ENCODE data around the gene GCGR. TPM values are rescaled to one million over a fixed set of nuclear protein-coding genes. Genes with fewer than 3 reads are reported as not detected.

The GCGR gene
- polyA plus RNA-seq, 1 of the 3 experiments (the other 2 are of a cell fraction): not detected

DNA sequence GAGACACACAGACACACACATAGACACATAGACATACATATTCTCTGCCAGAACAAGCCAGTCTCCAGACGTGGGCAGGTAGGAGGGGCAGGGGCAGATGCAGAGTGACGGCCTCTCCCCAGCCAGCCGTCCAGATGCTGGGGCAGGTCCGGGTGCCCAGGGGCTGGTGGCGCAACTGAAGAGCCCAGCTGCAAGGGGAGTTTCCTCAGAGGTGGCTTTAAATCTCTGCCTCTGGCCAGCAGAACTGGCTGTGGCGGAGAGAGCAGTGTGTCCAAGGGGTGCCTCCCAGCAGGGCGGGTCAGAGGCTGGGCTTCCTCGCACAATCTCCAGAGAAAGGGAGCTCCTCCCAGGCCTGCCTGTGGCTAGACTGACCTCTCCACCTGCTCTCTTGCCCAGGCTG, 9.4 kb upstream of the GCGR start:
- Histone ChIP-seq H3K9me3 (no peaks in the 10 kb centered on the region), H3K27ac (ENCODE audit: low read depth in 2 of 2, low read length in 1 of 2) (no peak overlapping the region), H3K4me3 (ENCODE audit: low read depth in 2 of 2, low read length in 1 of 2) (no peak overlapping the region), H2AFZ (ENCODE audit: low read depth) (no peak overlapping the region), H3K4me2 (no peak overlapping the region), H3K9ac (no peak overlapping the region), H3K79me2 (ENCODE audit: insufficient read depth) (no peaks in the 10 kb centered on the region), H3K27me3 (ENCODE audit: insufficient read depth) (peaks cover 5% of the 10 kb centered on the region), H3F3A (replicated peaks; ENCODE audit: insufficient read depth) (peaks cover 3% of the 10 kb centered on the region), H3K4me1 (ENCODE audit: control insufficient read depth in 1 of 2, insufficient read depth in 2 of 2, low read depth in 1 of 2, low read length in 1 of 2) (no peaks in the 10 kb centered on the region; a peak in 1 of 4 replicates), H4K20me1 (ENCODE audit: insufficient read depth) (no peaks in the 10 kb centered on the region), H3K9me2 (no peaks in the 10 kb centered on the region), H3K36me3 (replicated peaks in 1 of 2; ENCODE audit: control insufficient read depth in 1 of 2, insufficient read depth in 2 of 2, low read length in 1 of 2) (no peaks in the 10 kb centered on the region)
- CTCF ChIA-PET: interaction anchor here (1.0 to 2.1 kb wide), 4 partner anchors 12 to 233 kb away, joined by 3 to 10 read pairs (median 6); no protein-coding TSS in a partner anchor
- TF ChIP-seq TEAD4 (IDR thresholded peaks at IDR 0.05; ENCODE audit: borderline replicate concordance, insufficient read depth): no peak
- TF ChIP-seq YY1 (IDR thresholded peaks at IDR 0.05; ENCODE audit: low read depth): no peak
- no peak for TF ChIP-seq RAD21 (IDR thresholded peaks at IDR 0.05; ENCODE audit: low read length)
- TF ChIP-seq CHD2 (IDR thresholded peaks at IDR 0.05; ENCODE audit: low read length, partially characterized antibody): no peak
- POLR2A ChIA-PET: interaction anchor here (0.6 to 1.2 kb wide), 2 partner anchors 13 to 92 kb away, joined by 3 read pairs; no protein-coding TSS in a partner anchor
- WGBS (ENCODE audit: low lambda C conversion rate): 41% methylated on average over 8 of the region's 8 CpGs
- no peak for DNase-seq

DNA sequence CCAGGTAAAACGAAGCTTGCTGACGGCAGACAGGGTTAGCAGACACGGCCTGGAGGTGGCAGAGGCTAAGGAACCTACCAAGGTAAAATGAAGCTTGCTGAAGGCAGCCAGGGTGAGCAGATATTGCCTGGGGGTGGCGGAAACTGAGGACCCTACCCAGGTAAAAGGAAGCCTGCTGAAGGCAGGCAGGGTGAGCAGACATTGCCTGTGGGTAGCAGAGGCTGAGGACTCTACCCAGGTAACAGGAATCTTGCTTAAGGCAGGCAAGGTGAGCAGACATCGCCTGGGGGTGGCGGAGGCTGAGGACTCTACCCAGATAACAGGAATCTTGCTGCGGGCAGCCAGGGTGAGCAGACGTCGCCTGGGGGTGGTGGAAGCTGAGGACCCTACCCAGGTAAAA, 2.6 kb upstream of the GCGR start:
- H3K4me3 ChIP-seq (ENCODE audit: low read depth in 2 of 2, low read length in 1 of 2): no peak overlapping the region
- no peaks in the 10 kb centered on the region for H3K36me3 ChIP-seq (replicated peaks in 1 of 2; ENCODE audit: control insufficient read depth in 1 of 2, insufficient read depth in 2 of 2, low read length in 1 of 2)
- no peak overlapping the region for H2AFZ ChIP-seq (ENCODE audit: low read depth)
- H3K9ac ChIP-seq: no peak overlapping the region
- CTCF ChIA-PET: interaction anchor here (0.9 kb wide), 1 partner anchor 67 kb away, joined by 5 read pairs; no protein-coding TSS in a partner anchor
- 0 out of 2 replicates have a peak, but pooled peaks cover 3% of the 10 kb centered on the region for H3K9me3 ChIP-seq
- no peak for DNase-seq
- H3K79me2 ChIP-seq (ENCODE audit: insufficient read depth): no peaks in the 10 kb centered on the region
- no peak overlapping the region for H3K27ac ChIP-seq (ENCODE audit: low read depth in 2 of 2, low read length in 1 of 2)
- no peaks in the 10 kb centered on the region for H4K20me1 ChIP-seq (ENCODE audit: insufficient read depth)
- no peak overlapping the region for H3K4me2 ChIP-seq
- 57% methylated on average over 9 of the region's 9 CpGs for WGBS (ENCODE audit: low lambda C conversion rate)
- H3K4me1 ChIP-seq (ENCODE audit: control insufficient read depth in 1 of 2, insufficient read depth in 2 of 2, low read depth in 1 of 2, low read length in 1 of 2): peaks cover 0 to under 1% of the 10 kb centered on the region in 2 experiments; a peak in 1 of 4 replicates
- H3K27me3 ChIP-seq (ENCODE audit: insufficient read depth): peaks cover 71% of the 10 kb centered on the region
- POLR2A ChIA-PET: no interaction called here
- H3F3A ChIP-seq (replicated peaks; ENCODE audit: insufficient read depth): no peaks in the 10 kb centered on the region
- H3K9me2 ChIP-seq: no peaks in the 10 kb centered on the region
- TF ChIP-seq POLR2AphosphoS5 (IDR thresholded peaks at IDR 0.05; ENCODE audit: low read depth, low read length): no peak
- TF ChIP-seq, protein P1, sequence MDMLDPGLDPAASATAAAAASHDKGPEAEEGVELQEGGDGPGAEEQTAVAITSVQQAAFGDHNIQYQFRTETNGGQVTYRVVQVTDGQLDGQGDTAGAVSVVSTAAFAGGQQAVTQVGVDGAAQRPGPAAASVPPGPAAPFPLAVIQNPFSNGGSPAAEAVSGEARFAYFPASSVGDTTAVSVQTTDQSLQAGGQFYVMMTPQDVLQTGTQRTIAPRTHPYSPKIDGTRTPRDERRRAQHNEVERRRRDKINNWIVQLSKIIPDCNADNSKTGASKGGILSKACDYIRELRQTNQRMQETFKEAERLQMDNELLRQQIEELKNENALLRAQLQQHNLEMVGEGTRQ (IDR thresholded peaks at IDR 0.05; ENCODE audit: borderline replicate concordance, low read depth, low read length): no peak
- TF ChIP-seq RAD21 (IDR thresholded peaks at IDR 0.05; ENCODE audit: low read length): no peak
- TF ChIP-seq, protein P2, sequence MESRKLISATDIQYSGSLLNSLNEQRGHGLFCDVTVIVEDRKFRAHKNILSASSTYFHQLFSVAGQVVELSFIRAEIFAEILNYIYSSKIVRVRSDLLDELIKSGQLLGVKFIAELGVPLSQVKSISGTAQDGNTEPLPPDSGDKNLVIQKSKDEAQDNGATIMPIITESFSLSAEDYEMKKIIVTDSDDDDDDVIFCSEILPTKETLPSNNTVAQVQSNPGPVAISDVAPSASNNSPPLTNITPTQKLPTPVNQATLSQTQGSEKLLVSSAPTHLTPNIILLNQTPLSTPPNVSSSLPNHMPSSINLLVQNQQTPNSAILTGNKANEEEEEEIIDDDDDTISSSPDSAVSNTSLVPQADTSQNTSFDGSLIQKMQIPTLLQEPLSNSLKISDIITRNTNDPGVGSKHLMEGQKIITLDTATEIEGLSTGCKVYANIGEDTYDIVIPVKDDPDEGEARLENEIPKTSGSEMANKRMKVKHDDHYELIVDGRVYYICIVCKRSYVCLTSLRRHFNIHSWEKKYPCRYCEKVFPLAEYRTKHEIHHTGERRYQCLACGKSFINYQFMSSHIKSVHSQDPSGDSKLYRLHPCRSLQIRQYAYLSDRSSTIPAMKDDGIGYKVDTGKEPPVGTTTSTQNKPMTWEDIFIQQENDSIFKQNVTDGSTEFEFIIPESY (IDR thresholded peaks at IDR 0.05; ENCODE audit: borderline replicate concordance, low read depth): no peak
- no peak for TF ChIP-seq RXRA (IDR thresholded peaks at IDR 0.05; ENCODE audit: borderline replicate concordance, low read depth)
- no peak for TF ChIP-seq TAF1 (IDR thresholded peaks at IDR 0.05; ENCODE audit: borderline replicate concordance, low read depth, low read length)
- TF ChIP-seq, protein P3, sequence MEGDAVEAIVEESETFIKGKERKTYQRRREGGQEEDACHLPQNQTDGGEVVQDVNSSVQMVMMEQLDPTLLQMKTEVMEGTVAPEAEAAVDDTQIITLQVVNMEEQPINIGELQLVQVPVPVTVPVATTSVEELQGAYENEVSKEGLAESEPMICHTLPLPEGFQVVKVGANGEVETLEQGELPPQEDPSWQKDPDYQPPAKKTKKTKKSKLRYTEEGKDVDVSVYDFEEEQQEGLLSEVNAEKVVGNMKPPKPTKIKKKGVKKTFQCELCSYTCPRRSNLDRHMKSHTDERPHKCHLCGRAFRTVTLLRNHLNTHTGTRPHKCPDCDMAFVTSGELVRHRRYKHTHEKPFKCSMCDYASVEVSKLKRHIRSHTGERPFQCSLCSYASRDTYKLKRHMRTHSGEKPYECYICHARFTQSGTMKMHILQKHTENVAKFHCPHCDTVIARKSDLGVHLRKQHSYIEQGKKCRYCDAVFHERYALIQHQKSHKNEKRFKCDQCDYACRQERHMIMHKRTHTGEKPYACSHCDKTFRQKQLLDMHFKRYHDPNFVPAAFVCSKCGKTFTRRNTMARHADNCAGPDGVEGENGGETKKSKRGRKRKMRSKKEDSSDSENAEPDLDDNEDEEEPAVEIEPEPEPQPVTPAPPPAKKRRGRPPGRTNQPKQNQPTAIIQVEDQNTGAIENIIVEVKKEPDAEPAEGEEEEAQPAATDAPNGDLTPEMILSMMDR (IDR thresholded peaks at IDR 0.05): no peak
- TF ChIP-seq, protein P4, sequence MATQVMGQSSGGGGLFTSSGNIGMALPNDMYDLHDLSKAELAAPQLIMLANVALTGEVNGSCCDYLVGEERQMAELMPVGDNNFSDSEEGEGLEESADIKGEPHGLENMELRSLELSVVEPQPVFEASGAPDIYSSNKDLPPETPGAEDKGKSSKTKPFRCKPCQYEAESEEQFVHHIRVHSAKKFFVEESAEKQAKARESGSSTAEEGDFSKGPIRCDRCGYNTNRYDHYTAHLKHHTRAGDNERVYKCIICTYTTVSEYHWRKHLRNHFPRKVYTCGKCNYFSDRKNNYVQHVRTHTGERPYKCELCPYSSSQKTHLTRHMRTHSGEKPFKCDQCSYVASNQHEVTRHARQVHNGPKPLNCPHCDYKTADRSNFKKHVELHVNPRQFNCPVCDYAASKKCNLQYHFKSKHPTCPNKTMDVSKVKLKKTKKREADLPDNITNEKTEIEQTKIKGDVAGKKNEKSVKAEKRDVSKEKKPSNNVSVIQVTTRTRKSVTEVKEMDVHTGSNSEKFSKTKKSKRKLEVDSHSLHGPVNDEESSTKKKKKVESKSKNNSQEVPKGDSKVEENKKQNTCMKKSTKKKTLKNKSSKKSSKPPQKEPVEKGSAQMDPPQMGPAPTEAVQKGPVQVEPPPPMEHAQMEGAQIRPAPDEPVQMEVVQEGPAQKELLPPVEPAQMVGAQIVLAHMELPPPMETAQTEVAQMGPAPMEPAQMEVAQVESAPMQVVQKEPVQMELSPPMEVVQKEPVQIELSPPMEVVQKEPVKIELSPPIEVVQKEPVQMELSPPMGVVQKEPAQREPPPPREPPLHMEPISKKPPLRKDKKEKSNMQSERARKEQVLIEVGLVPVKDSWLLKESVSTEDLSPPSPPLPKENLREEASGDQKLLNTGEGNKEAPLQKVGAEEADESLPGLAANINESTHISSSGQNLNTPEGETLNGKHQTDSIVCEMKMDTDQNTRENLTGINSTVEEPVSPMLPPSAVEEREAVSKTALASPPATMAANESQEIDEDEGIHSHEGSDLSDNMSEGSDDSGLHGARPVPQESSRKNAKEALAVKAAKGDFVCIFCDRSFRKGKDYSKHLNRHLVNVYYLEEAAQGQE (IDR thresholded peaks at IDR 0.05; ENCODE audit: low read depth, low read length): no peak
- TF ChIP-seq FOXM1 (IDR thresholded peaks at IDR 0.05; ENCODE audit: low read depth): no peak
- TF ChIP-seq EP300 (IDR thresholded peaks at IDR 0.05; ENCODE audit: borderline replicate concordance in 1 of 2, low read depth in 1 of 2, low read length in 1 of 2): no peak
- no peak for TF ChIP-seq SMC3 (IDR thresholded peaks at IDR 0.05; ENCODE audit: low read depth, low read length)
- TF ChIP-seq FOXJ3 (CRISPR knock-in tag; IDR thresholded peaks at IDR 0.05): no peak
- TF ChIP-seq, protein P5, sequence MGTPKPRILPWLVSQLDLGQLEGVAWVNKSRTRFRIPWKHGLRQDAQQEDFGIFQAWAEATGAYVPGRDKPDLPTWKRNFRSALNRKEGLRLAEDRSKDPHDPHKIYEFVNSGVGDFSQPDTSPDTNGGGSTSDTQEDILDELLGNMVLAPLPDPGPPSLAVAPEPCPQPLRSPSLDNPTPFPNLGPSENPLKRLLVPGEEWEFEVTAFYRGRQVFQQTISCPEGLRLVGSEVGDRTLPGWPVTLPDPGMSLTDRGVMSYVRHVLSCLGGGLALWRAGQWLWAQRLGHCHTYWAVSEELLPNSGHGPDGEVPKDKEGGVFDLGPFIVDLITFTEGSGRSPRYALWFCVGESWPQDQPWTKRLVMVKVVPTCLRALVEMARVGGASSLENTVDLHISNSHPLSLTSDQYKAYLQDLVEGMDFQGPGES (IDR thresholded peaks at IDR 0.05; ENCODE audit: low read depth, low read length): no peak
- no peak for TF ChIP-seq FOSL2 (IDR thresholded peaks at IDR 0.05; ENCODE audit: borderline replicate concordance, low read depth)
- TF ChIP-seq GABPA (IDR thresholded peaks at IDR 0.05; ENCODE audit: low read depth): no peak

Measured in SK-N-SH (cell line).